ENCODE results near the gene BLZF1. TPM values are rescaled to one million over a fixed set of nuclear protein-coding genes. Genes with fewer than 3 reads are reported as not detected.
"Not testable (repeated sequence)": the region's sequence is repeated elsewhere in the genome, so short reads cannot be mapped to it uniquely, and the experiment has no call there.

Gene BLZF1
- total RNA-seq, 4 donors from 2014 or later: 28.1 to 41.1 (median 36.2) TPM

- intact Hi-C loops (cut with DNase I); H3K4me3 ChIP-seq; H3K9me3 ChIP-seq; H3K4me1 ChIP-seq; H3K36me3 ChIP-seq; H3K27me3 ChIP-seq; DNase-seq (ENCODE audit: extremely low spot score); H3K27ac ChIP-seq (replicated peaks in 1 of 4): not testable (repeated sequence)
- WGBS: 97% methylated on average over 24 of the region's 35 CpGs
These were observed 30.9 kb upstream of the BLZF1 start for GRCh38 chr1:169336947-169337715.

GRCh38 chr1:169338617-169339016 is 29.4 kb upstream of the BLZF1 start:
- no peaks in the 10 kb centered on the region for H3K27me3 ChIP-seq
- H3K27ac ChIP-seq (replicated peaks in 1 of 4): no peak overlapping the region
- DNase-seq (ENCODE audit: extremely low spot score): no peak
- intact Hi-C loops (cut with DNase I): no loop called here
- no peaks in the 10 kb centered on the region for H3K9me3 ChIP-seq
- H3K4me1 ChIP-seq: no peaks in the 10 kb centered on the region
- TF ChIP-seq EP300 (IDR thresholded peaks at IDR 0.05) (no peak), CTCF (IDR thresholded peaks at IDR 0.05) (no peak), POLR2AphosphoS5 (IDR thresholded peaks at IDR 0.05) (no peak), POLR2A (IDR thresholded peaks at IDR 0.05; ENCODE audit: low read depth) (no peak)
- no peak overlapping the region for H3K4me3 ChIP-seq
- 85% methylated on average over 2 of the region's 2 CpGs for WGBS
- peaks cover 0 to 4% (median 0%) of the 10 kb centered on the region in 4 donors for H3K36me3 ChIP-seq

DNA sequence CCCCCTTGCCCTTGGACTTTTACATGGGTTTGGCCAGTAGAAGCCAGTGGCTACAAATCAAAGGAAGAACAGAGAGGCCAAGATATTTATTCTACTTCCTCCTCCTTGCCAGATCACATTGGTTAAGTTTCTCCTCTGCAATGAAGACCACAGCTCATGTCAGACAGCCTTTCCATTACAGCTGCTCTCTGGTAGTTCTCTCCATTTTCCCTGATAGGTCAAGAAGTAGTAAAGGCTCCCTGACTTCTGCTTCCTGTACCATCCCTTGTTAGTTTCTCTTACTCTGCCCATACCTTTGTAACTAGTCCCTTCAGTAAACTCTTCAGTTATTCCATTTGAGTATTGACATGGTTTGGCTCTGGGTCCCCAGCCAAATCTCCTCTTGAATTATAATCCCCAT is 28.2 kb upstream of the BLZF1 start:
- Histone ChIP-seq H3K9me3 (no peaks in the 10 kb centered on the region), H3K4me3 (no peak overlapping the region), H3K36me3 (peaks cover 0 to 4% (median 0%) of the 10 kb centered on the region in 4 donors), H3K27ac (replicated peaks in 1 of 4) (no peak overlapping the region), H3K4me1 (no peaks in the 10 kb centered on the region), H3K27me3 (no peaks in the 10 kb centered on the region)
- intact Hi-C loops (cut with DNase I): loop anchor here (10.0 kb wide), 1 partner anchor 905 kb away; no protein-coding TSS in a partner anchor
- no peak for TF ChIP-seq CTCF (IDR thresholded peaks at IDR 0.05)
- TF ChIP-seq POLR2A (IDR thresholded peaks at IDR 0.05; ENCODE audit: low read depth): no peak
- no peak for TF ChIP-seq POLR2AphosphoS5 (IDR thresholded peaks at IDR 0.05)
- TF ChIP-seq EP300 (IDR thresholded peaks at IDR 0.05): no peak
- no peak for DNase-seq (ENCODE audit: extremely low spot score)

DNA sequence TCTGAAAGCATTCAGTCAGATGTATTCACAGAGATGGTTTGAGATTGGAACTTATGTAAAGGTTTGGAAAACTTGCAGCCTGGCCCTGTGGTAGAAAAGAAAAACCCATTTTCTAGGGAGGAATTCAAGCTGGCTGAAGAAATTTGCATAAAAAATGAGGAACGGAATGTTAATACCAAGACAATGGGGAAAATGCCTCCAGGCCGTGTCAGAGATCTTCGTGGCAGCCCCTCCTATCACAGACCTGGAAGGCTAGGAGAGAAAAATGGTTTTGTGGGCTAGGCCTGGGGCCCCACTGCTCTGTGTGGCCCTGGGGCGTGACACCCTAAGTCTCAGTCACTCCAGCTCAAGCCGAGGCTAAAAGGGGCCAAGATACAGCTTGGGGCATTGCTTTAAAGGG is 27.1 kb upstream of the BLZF1 start:
- no peaks in the 10 kb centered on the region for H3K9me3 ChIP-seq
- H3K27ac ChIP-seq (replicated peaks in 1 of 4): no peak overlapping the region
- no peak for DNase-seq (ENCODE audit: extremely low spot score)
- intact Hi-C loops (cut with DNase I): loop anchor here (10.0 kb wide), 1 partner anchor 906 kb away; no protein-coding TSS in a partner anchor
- H3K4me3 ChIP-seq: no peak overlapping the region
- no peaks in the 10 kb centered on the region for H3K4me1 ChIP-seq
- peaks cover 0 to 4% (median 0%) of the 10 kb centered on the region in 4 donors for H3K36me3 ChIP-seq
- H3K27me3 ChIP-seq: no peaks in the 10 kb centered on the region
- TF ChIP-seq POLR2A (IDR thresholded peaks at IDR 0.05; ENCODE audit: low read depth) (no peak), CTCF (IDR thresholded peaks at IDR 0.05) (no peak), POLR2AphosphoS5 (IDR thresholded peaks at IDR 0.05) (no peak), EP300 (IDR thresholded peaks at IDR 0.05) (no peak)
- 100% methylated on average over 5 of the region's 5 CpGs for WGBS

GRCh38 chr1:169342096-169342495 is 25.9 kb upstream of the BLZF1 start:
- not testable (repeated sequence) for H3K27me3 ChIP-seq; H3K36me3 ChIP-seq; H3K9me3 ChIP-seq; H3K4me1 ChIP-seq; H3K27ac ChIP-seq (replicated peaks in 1 of 4); H3K4me3 ChIP-seq; DNase-seq (ENCODE audit: extremely low spot score)
- intact Hi-C loops (cut with DNase I): loop anchor here (10.0 kb wide), 1 partner anchor 907 kb away; no protein-coding TSS in a partner anchor
- 92% methylated on average over 3 of the region's 3 CpGs for WGBS

GRCh38 chr1:169345511-169345910 is 22.5 kb upstream of the BLZF1 start:
- DNase-seq (ENCODE audit: extremely low spot score): no peak
- WGBS: 96% methylated on average over 1 of the region's 1 CpG
- H3K27me3 ChIP-seq: no peaks in the 10 kb centered on the region
- no peaks in the 10 kb centered on the region for H3K4me1 ChIP-seq
- no peak for TF ChIP-seq POLR2AphosphoS5 (IDR thresholded peaks at IDR 0.05)
- TF ChIP-seq CTCF (IDR thresholded peaks at IDR 0.05): no peak
- TF ChIP-seq POLR2A (IDR thresholded peaks at IDR 0.05; ENCODE audit: low read depth): no peak
- no peak for TF ChIP-seq EP300 (IDR thresholded peaks at IDR 0.05)
- no peaks in the 10 kb centered on the region for H3K9me3 ChIP-seq
- no peak overlapping the region for H3K4me3 ChIP-seq
- H3K36me3 ChIP-seq: no peaks in the 10 kb centered on the region
- intact Hi-C loops (cut with DNase I): loop anchor here (5.0 to 10.0 kb wide), 2 partner anchors 911 to 1003 kb away; no protein-coding TSS in a partner anchor
- no peak overlapping the region for H3K27ac ChIP-seq (replicated peaks in 1 of 4)

Data from esophagus muscularis mucosa (tissue), 4 donors.